Kidney (tissue), 14 donors: ENCODE data around the gene UBE2L6. TPM values are rescaled to one million over a fixed set of nuclear protein-coding genes. Genes with fewer than 3 reads are reported as not detected.

ENCODE experiments used
- DNase-seq, 5 donors: peaks; one replicate each; pipeline ENCODE4 v3.0.0-alpha.2; 2013 to 2020
- FAIRE-seq: peaks from 2 replicates; lab custom pipeline; 2012; peaks lifted over from hg19 to GRCh38; lab: Jason Lieb, UNC
- H3K27ac ChIP-seq, 2 donors: one replicate each; pipeline ENCODE4 v1.7.0; 2013; ENCODE audit warnings: low read depth in 2 of 2, low read length in 2 of 2, inconsistent platforms in 1 of 2
- H3K27me3 ChIP-seq: one replicate; pipeline ENCODE4 v1.7.1; 2013; ENCODE audit warnings: low read length, inconsistent platforms; ENCODE audit not compliant: control insufficient read depth, insufficient read depth
- H3K36me3 ChIP-seq, 3 donors: one replicate each; pipeline versions ENCODE4 v1.7.0 to v1.7.1; 2013; ENCODE audit warnings: low read length in 3 of 3, control low read depth in 1 of 3, inconsistent platforms in 1 of 3; ENCODE audit not compliant: insufficient read depth in 3 of 3, control insufficient read depth in 2 of 3
- H3K4me1 ChIP-seq, 3 donors: one replicate each; pipeline versions ENCODE4 v1.7.0 to v1.7.1; 2013; ENCODE audit warnings: low read length in 3 of 3, inconsistent platforms in 1 of 3, low read depth in 1 of 3; ENCODE audit not compliant: control insufficient read depth in 2 of 3, insufficient read depth in 2 of 3
- H3K4me3 ChIP-seq, 3 donors: one replicate each; pipeline versions ENCODE4 v1.7.0 to v1.8.1; 2013; ENCODE audit warnings: low read length in 3 of 3, control low read depth in 1 of 3, inconsistent platforms in 1 of 3
- H3K9ac ChIP-seq, 3 donors: one replicate each; pipeline versions ENCODE4 v1.7.0 to v1.7.1; 2013; ENCODE audit warnings: low read length in 3 of 3, control low read depth in 1 of 3, inconsistent platforms in 1 of 3
- H3K9me3 ChIP-seq, 3 donors: one replicate each; pipeline versions ENCODE4 v1.7.0 to v1.7.1; 2013; ENCODE audit warnings: low read length in 3 of 3, control low read depth in 1 of 3, inconsistent platforms in 1 of 3; ENCODE audit not compliant: control insufficient read depth in 2 of 3, insufficient read depth in 1 of 3
- CTCF ChIP-seq: IDR thresholded peaks from 3 replicates; pipeline ENCODE4 v1.5.1; 2012; ENCODE audit warnings: mild to moderate bottlenecking, moderate library complexity, borderline replicate concordance; ENCODE audit not compliant: insufficient read depth; ENCODE audit errors: extremely low read depth
- intact Hi-C: fragments of 100-400 bp; cut with DNase I; formaldehyde crosslinking; loops from one replicate; pipeline ENCODE4 v1.11.1; 2022
- polyA plus RNA-seq: library from polyadenylated mRNA; stranded (reverse); fragments of 350-450 nt; fragmentation: Illumina TruSeq; extraction: RNeasy Lipid Tissue Mini Kit (QIAGEN cat#74804); gene quantifications from one replicate; pipeline ENCODE4 v1.2.3, GENCODE V29; 2014; ENCODE audit warnings: low read depth, low replicate concordance; ENCODE audit not compliant: insufficient read depth
- total RNA-seq: library from RNA; stranded (reverse); fragmentation: NEBNext Ultra II Directional; extraction: Animal tissue kit (Norgen Biotek cat#: 25700); gene quantifications from one replicate; pipeline ENCODE4 v1.2.1, GENCODE V29; 2021
- donor health status: control.
- donor health status: control.
- donor health status: control.
- donor health status: control.
- donor health status: control.
- donor health status: DM: yes; HTN: yes; CAD: no.
- donor health status: Normal renal cell carcinoma (clear cell type).

The UBE2L6 gene
- total and polyA plus RNA-seq, 2 donors from 2014 or later: 71.4 to 73.9 TPM

GRCh38 chr11:57598831-57599155, 31.3 kb upstream of the UBE2L6 start:
- Histone ChIP-seq H3K4me3 (peak overlapping the region; percentile 68 to 81 (median 70)), H3K9ac (peak overlapping the region in 2 of 3 donors; percentile 53 to 59), H3K27ac (peak overlapping the region; percentile 74 to 93), H3K36me3 (peaks cover 0 to 4% (median 0%) of the 10 kb centered on the region in 3 donors), H3K4me1 (peaks cover 0 to 6% (median 3%) of the 10 kb centered on the region in 3 donors), H3K27me3 (no peaks in the 10 kb centered on the region), H3K9me3 (no peaks in the 10 kb centered on the region)
- DNase-seq (peak in 4 of 5 donors; percentile 18 to 46 (median 26)), FAIRE-seq (no peak)
- no peak for TF ChIP-seq CTCF
- intact Hi-C loops: no loop called here

- Histone ChIP-seq H3K27ac (peak overlapping the region; percentile 74 to 93), H3K9ac (peak overlapping the region; percentile 46 to 68 (median 59)), H3K36me3 (peaks cover 0 to 4% (median 0%) of the 10 kb centered on the region in 3 donors), H3K27me3 (no peaks in the 10 kb centered on the region), H3K4me1 (peaks cover 0 to 6% (median 3%) of the 10 kb centered on the region in 3 donors), H3K4me3 (peak overlapping the region; percentile 68 to 81 (median 70)), H3K9me3 (no peaks in the 10 kb centered on the region)
- no peak for FAIRE-seq
- DNase-seq: peak; percentile 88 to 96 (median 93)
- TF ChIP-seq CTCF: no peak
- intact Hi-C loops: no loop called here
Measured at GRCh38 chr11:57597916-57598830, 30.7 kb upstream of the UBE2L6 start.

GRCh38 chr11:57597461-57597915, 30.0 kb upstream of the UBE2L6 start, which contains the start of gene SERPING1:
Gene SERPING1, plus strand, starts transcription at chr11:57597685. Its CDS starts 586 bp downstream, at chr11:57598271.
- intact Hi-C loops: no loop called here
- Histone ChIP-seq H3K4me3 (peak within 1 kb of the TSS; percentile 68 to 81 (median 70)), H3K27me3 (no peaks in the 10 kb centered on the region), H3K27ac (peak within 1 kb of the TSS; percentile 74 to 93), H3K36me3 (peaks cover 0 to 4% (median 0%) of the 10 kb centered on the region in 3 donors), H3K9ac (peak within 1 kb of the TSS; percentile 46 to 68 (median 59)), H3K4me1 (peaks cover 0 to 6% (median 3%) of the 10 kb centered on the region in 3 donors), H3K9me3 (no peaks in the 10 kb centered on the region)
- no peak for TF ChIP-seq CTCF
- FAIRE-seq (no peak), DNase-seq (peak in 4 of 5 donors; percentile 66 to 93 (median 79))
